NB4 (cell line): ENCODE data around the gene ERCC3.

Experiments used
- MYC ChIP-seq: IDR thresholded peaks from 2 replicates; pipeline ENCODE4 v1.6.1; 2011; ENCODE audit warnings: low read depth, low read length
- POLR2A ChIP-seq: IDR thresholded peaks from 2 replicates; pipeline ENCODE4 v1.6.1; 2011; ENCODE audit warnings: mild to moderate bottlenecking; ENCODE audit not compliant: insufficient read length; ENCODE audit errors: extremely low read depth
- TF ChIP-seq, protein P1 (sequence below): IDR thresholded peaks from one replicate; pipeline ENCODE4 v1.5.1; 2012; ENCODE audit warnings: low read depth, low read length

DNA sequence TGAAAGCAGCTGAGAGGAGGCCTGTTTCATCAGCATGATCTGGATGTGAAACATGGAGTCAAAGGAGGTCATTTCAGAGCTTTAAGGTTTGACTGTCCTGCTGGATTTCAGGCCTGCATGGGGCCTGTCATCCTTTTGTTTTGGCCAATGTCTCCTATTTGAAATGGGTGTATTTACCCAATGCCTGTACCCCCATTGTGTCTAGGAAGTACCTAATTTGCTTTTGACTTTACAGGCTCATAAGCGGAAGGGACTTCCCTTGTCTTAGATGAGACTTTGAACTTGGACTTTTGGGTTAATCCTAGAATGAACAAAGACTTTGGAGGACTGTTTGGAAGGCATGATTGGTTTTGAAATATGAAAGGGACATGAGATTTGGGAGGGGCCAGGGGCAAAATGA lies 54.5 kb downstream of the ERCC3 start:
- TF ChIP-seq MYC (no peak), POLR2A (no peak)
- TF ChIP-seq, protein P1, sequence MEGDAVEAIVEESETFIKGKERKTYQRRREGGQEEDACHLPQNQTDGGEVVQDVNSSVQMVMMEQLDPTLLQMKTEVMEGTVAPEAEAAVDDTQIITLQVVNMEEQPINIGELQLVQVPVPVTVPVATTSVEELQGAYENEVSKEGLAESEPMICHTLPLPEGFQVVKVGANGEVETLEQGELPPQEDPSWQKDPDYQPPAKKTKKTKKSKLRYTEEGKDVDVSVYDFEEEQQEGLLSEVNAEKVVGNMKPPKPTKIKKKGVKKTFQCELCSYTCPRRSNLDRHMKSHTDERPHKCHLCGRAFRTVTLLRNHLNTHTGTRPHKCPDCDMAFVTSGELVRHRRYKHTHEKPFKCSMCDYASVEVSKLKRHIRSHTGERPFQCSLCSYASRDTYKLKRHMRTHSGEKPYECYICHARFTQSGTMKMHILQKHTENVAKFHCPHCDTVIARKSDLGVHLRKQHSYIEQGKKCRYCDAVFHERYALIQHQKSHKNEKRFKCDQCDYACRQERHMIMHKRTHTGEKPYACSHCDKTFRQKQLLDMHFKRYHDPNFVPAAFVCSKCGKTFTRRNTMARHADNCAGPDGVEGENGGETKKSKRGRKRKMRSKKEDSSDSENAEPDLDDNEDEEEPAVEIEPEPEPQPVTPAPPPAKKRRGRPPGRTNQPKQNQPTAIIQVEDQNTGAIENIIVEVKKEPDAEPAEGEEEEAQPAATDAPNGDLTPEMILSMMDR, result no peak
